T-helper 2 cell treated with Interferon-gamma antibody and Interleukin-4, amounts not matched to agents 5 μg/mL and 100 μg/mL, for 36 hours (primary cell): ENCODE results near the gene DDA1.

Source experiments
- DNase-seq: peaks from one replicate; pipeline ENCODE4 v3.0.0; 2021; ENCODE audit warnings: low spot score
- H3K27ac Mint-ChIP-seq: one replicate; pipeline ENCODE4 v1.8.0; 2021; ENCODE audit warnings: mild to moderate bottlenecking, mixed read lengths
- H3K27me3 Mint-ChIP-seq: one replicate; pipeline ENCODE4 v1.8.0; 2021; ENCODE audit warnings: low read depth, mixed read lengths
- H3K36me3 Mint-ChIP-seq: one replicate; pipeline ENCODE4 v1.8.0; 2021; ENCODE audit warnings: low read depth, mixed read lengths
- H3K4me1 Mint-ChIP-seq: one replicate; pipeline ENCODE4 v1.8.0; 2021; ENCODE audit warnings: low read depth, mixed read lengths
- H3K4me3 Mint-ChIP-seq: one replicate; pipeline ENCODE4 v1.8.0; 2022; ENCODE audit warnings: mild to moderate bottlenecking, moderate library complexity, mixed read lengths
- H3K9me3 Mint-ChIP-seq: one replicate; pipeline ENCODE4 v1.8.0; 2021; ENCODE audit warnings: mixed read lengths

The DDA1 gene

GRCh38 chr19:17334414-17335409 is 25.3 kb downstream of the DDA1 start, which contains the start of gene ANO8:
TSS of gene ANO8 (minus strand) at chr19:17334855. CDS start at chr19:17334670, 185 bp downstream.
- H3K27ac Mint-ChIP-seq, result peak within 1 kb of the TSS; percentile 89
- peaks cover 17% of the 10 kb centered on the region for H3K36me3 Mint-ChIP-seq
- peaks cover 10% of the 10 kb centered on the region for H3K27me3 Mint-ChIP-seq
- H3K9me3 Mint-ChIP-seq, result no peaks in the 10 kb centered on the region
- peaks cover 25% of the 10 kb centered on the region for H3K4me1 Mint-ChIP-seq
- peak; percentile 95 for DNase-seq
- H3K4me3 Mint-ChIP-seq, result peak within 1 kb of the TSS; percentile 84

- Mint-ChIP-seq H3K27ac (no peak overlapping the region), H3K27me3 (peaks cover 4% of the 10 kb centered on the region), H3K9me3 (no peaks in the 10 kb centered on the region), H3K4me3 (peak overlapping the region; percentile 83), H3K4me1 (peaks cover 25% of the 10 kb centered on the region), H3K36me3 (peaks cover 11% of the 10 kb centered on the region)
- DNase-seq, result no peak
Measured at GRCh38 chr19:17335575-17335974, 26.2 kb downstream of the DDA1 start.

GRCh38 chr19:17336872-17337674 is 27.7 kb downstream of the DDA1 start, which contains the start of gene GTPBP3:
TSS of gene GTPBP3 (plus strand) at chr19:17337553. CDS start at chr19:17337612, 59 bp downstream.
- Mint-ChIP-seq H3K4me3 (peak within 1 kb of the TSS; percentile 83), H3K4me1 (peaks cover 25% of the 10 kb centered on the region), H3K9me3 (no peaks in the 10 kb centered on the region), H3K27me3 (no peaks in the 10 kb centered on the region), H3K27ac (peak within 1 kb of the TSS; percentile 90), H3K36me3 (peaks cover 12% of the 10 kb centered on the region)
- peak; percentile 97 for DNase-seq

GRCh38 chr19:17337675-17338432 is 28.5 kb downstream of the DDA1 start:
- peak overlapping the region; percentile 83 for H3K4me3 Mint-ChIP-seq
- peak overlapping the region; percentile 90 for H3K27ac Mint-ChIP-seq
- peaks cover 21% of the 10 kb centered on the region for H3K4me1 Mint-ChIP-seq
- peak; percentile 49 for DNase-seq
- H3K27me3 Mint-ChIP-seq, result no peaks in the 10 kb centered on the region
- H3K9me3 Mint-ChIP-seq, result no peaks in the 10 kb centered on the region
- H3K36me3 Mint-ChIP-seq, result peaks cover 9% of the 10 kb centered on the region

- H3K27ac Mint-ChIP-seq, result peak overlapping the region; percentile 86
- H3K36me3 Mint-ChIP-seq, result peaks cover 9% of the 10 kb centered on the region
- no peaks in the 10 kb centered on the region for H3K9me3 Mint-ChIP-seq
- H3K4me3 Mint-ChIP-seq, result peak overlapping the region; percentile 83
- H3K4me1 Mint-ChIP-seq, result peaks cover 17% of the 10 kb centered on the region
- no peaks in the 10 kb centered on the region for H3K27me3 Mint-ChIP-seq
- no peak for DNase-seq
Measured at GRCh38 chr19:17338433-17339078, 29.2 kb downstream of the DDA1 start.

GRCh38 chr19:17339088-17339741 is 29.9 kb downstream of the DDA1 start:
- H3K9me3 Mint-ChIP-seq, result no peaks in the 10 kb centered on the region
- H3K4me3 Mint-ChIP-seq, result peak overlapping the region; percentile 62
- no peak for DNase-seq
- peaks cover 6% of the 10 kb centered on the region for H3K36me3 Mint-ChIP-seq
- H3K4me1 Mint-ChIP-seq, result peaks cover 13% of the 10 kb centered on the region
- no peaks in the 10 kb centered on the region for H3K27me3 Mint-ChIP-seq
- no peak overlapping the region for H3K27ac Mint-ChIP-seq

GRCh38 chr19:17340302-17340870 is 31.0 kb downstream of the DDA1 start:
- DNase-seq, result no peak
- H3K9me3 Mint-ChIP-seq, result no peaks in the 10 kb centered on the region
- H3K36me3 Mint-ChIP-seq, result peaks cover 6% of the 10 kb centered on the region

GRCh38 chr19:17340871-17341357 is 31.6 kb downstream of the DDA1 start:
- H3K9me3 Mint-ChIP-seq, result no peaks in the 10 kb centered on the region
- DNase-seq, result no peak
- H3K27ac Mint-ChIP-seq, result no peak overlapping the region
- H3K4me1 Mint-ChIP-seq, result peaks cover 8% of the 10 kb centered on the region
- H3K27me3 Mint-ChIP-seq, result no peaks in the 10 kb centered on the region
- peaks cover 6% of the 10 kb centered on the region for H3K36me3 Mint-ChIP-seq
- no peak overlapping the region for H3K4me3 Mint-ChIP-seq

More at GRCh38 chr19:17340302-17340870, 31.0 kb downstream of the DDA1 start:
- H3K27ac Mint-ChIP-seq, result no peak overlapping the region
- H3K27me3 Mint-ChIP-seq, result no peaks in the 10 kb centered on the region
- H3K4me3 Mint-ChIP-seq, result no peak overlapping the region
- peaks cover 8% of the 10 kb centered on the region for H3K4me1 Mint-ChIP-seq

GRCh38 chr19:17341386-17341785 is 32.0 kb downstream of the DDA1 start:
- Mint-ChIP-seq H3K27ac (no peak overlapping the region), H3K36me3 (peaks cover 8% of the 10 kb centered on the region), H3K9me3 (no peaks in the 10 kb centered on the region), H3K4me1 (peaks cover 12% of the 10 kb centered on the region), H3K4me3 (no peak overlapping the region), H3K27me3 (no peaks in the 10 kb centered on the region)
- no peak for DNase-seq

GRCh38 chr19:17341845-17342244 is 32.5 kb downstream of the DDA1 start:
- no peak overlapping the region for H3K4me3 Mint-ChIP-seq
- H3K4me1 Mint-ChIP-seq, result peaks cover 12% of the 10 kb centered on the region
- H3K36me3 Mint-ChIP-seq, result peaks cover 8% of the 10 kb centered on the region
- H3K27me3 Mint-ChIP-seq, result no peaks in the 10 kb centered on the region
- DNase-seq, result no peak
- H3K27ac Mint-ChIP-seq, result no peak overlapping the region
- no peaks in the 10 kb centered on the region for H3K9me3 Mint-ChIP-seq

- peaks cover 10% of the 10 kb centered on the region for H3K4me1 Mint-ChIP-seq
- H3K36me3 Mint-ChIP-seq, result peaks cover 5% of the 10 kb centered on the region
- H3K27ac Mint-ChIP-seq, result peak overlapping the region; percentile 6
- DNase-seq, result peak; percentile 71
- peaks cover 7% of the 10 kb centered on the region for H3K27me3 Mint-ChIP-seq
- no peaks in the 10 kb centered on the region for H3K9me3 Mint-ChIP-seq
- no peak overlapping the region for H3K4me3 Mint-ChIP-seq
Measured at GRCh38 chr19:17346109-17346671, 36.8 kb downstream of the DDA1 start.

- H3K27ac Mint-ChIP-seq, result no peak overlapping the region
- H3K9me3 Mint-ChIP-seq, result no peaks in the 10 kb centered on the region
- H3K36me3 Mint-ChIP-seq, result peaks cover 2% of the 10 kb centered on the region
- DNase-seq, result no peak
- H3K4me3 Mint-ChIP-seq, result no peak overlapping the region
- peaks cover 15% of the 10 kb centered on the region for H3K4me1 Mint-ChIP-seq
- peaks cover 11% of the 10 kb centered on the region for H3K27me3 Mint-ChIP-seq
Measured at GRCh38 chr19:17347361-17347760, 38.0 kb downstream of the DDA1 start.
